DOHH2 (cell line): Measurements from ENCODE around the gene NEUROD4.

ENCODE experiments used
- H3F3A ChIP-seq: fragments of 200-600 bp; sonication (generic), shearing (Covaris generic); 2 replicates; pipeline ENCODE4 v1.6.0; 2016; ENCODE audit warnings: antibody characterized with exemption, mild to moderate bottlenecking; ENCODE audit not compliant: control insufficient read depth, insufficient read depth
- H3K27ac ChIP-seq: fragments of 200-600 bp; sonication (generic); 2 replicates; pipeline ENCODE4 v1.5.1; 2014; ENCODE audit warnings: low read depth, mild to moderate bottlenecking, low read length, moderate library complexity
- H3K27me3 ChIP-seq: fragments of 200-600 bp; sonication (generic); 2 replicates; pipeline ENCODE4 v1.6.1; 2014; ENCODE audit warnings: mild to moderate bottlenecking, low read length, mixed read lengths; ENCODE audit not compliant: control insufficient read depth
- H3K36me3 ChIP-seq: fragments of 200-600 bp; sonication (generic); 2 replicates; pipeline ENCODE4 v1.6.1; 2014; ENCODE audit warnings: mild to moderate bottlenecking, low read length, moderate library complexity, mixed read lengths; ENCODE audit not compliant: control insufficient read depth
- H3K4me1 ChIP-seq: fragments of 200-600 bp; sonication (generic); 2 replicates; pipeline ENCODE4 v1.6.1; 2014; ENCODE audit warnings: mild to moderate bottlenecking, low read length, mixed read lengths; ENCODE audit not compliant: control insufficient read depth
- H3K4me2 ChIP-seq: fragments of 200-600 bp; sonication (generic); 2 replicates; pipeline ENCODE4 v1.6.0; 2014; ENCODE audit warnings: mild to moderate bottlenecking, low read length, moderate library complexity
- H3K4me3 ChIP-seq: fragments of 200-600 bp; sonication (generic); 2 replicates; pipeline ENCODE4 v1.5.1; 2014; ENCODE audit warnings: mild to moderate bottlenecking, low read length, mixed read lengths
- H3K79me2 ChIP-seq: fragments of 200-600 bp; sonication (generic); 2 replicates; pipeline ENCODE4 v1.6.1; 2014; ENCODE audit warnings: mild to moderate bottlenecking, low read length, mixed read lengths; ENCODE audit not compliant: control insufficient read depth
- H3K9me2 ChIP-seq: fragments of 200-600 bp; sonication (generic); replicated peaks from 2 replicates; pipeline ENCODE4 v1.6.1; 2014; ENCODE audit warnings: mild to moderate bottlenecking, low read length, mixed read lengths; ENCODE audit not compliant: control insufficient read depth
- H3K9me3 ChIP-seq: fragments of 200-600 bp; sonication (generic); 2 replicates; pipeline ENCODE4 v1.6.1; 2014; ENCODE audit warnings: antibody characterized with exemption, low read length, mixed read lengths; ENCODE audit not compliant: control insufficient read depth, insufficient read depth
- H4K20me1 ChIP-seq: fragments of 200-600 bp; sonication (generic); 2 replicates; pipeline ENCODE4 v1.6.0; 2014; ENCODE audit warnings: low read depth, mild to moderate bottlenecking, antibody characterized with exemption, low read length, moderate library complexity; ENCODE audit not compliant: control insufficient read depth, insufficient read depth
- EZH2phosphoT487 ChIP-seq: fragments of 200-600 bp; sonication (generic); IDR thresholded peaks from 2 replicates; pipeline ENCODE4 v1.6.1; 2017; ENCODE audit warnings: borderline replicate concordance, mild to moderate bottlenecking, antibody characterized with exemption, low read length, moderate library complexity, mixed read lengths
- TF ChIP-seq, protein P1 (sequence below): fragments of 200-600 bp; sonication (generic); IDR thresholded peaks from one replicate; pipeline ENCODE4 v1.5.1; 2014; ENCODE audit warnings: antibody characterized with exemption, mild to moderate bottlenecking, low read depth, low read length; ENCODE audit not compliant: poor library complexity, severe bottlenecking

Gene NEUROD4

DNA sequence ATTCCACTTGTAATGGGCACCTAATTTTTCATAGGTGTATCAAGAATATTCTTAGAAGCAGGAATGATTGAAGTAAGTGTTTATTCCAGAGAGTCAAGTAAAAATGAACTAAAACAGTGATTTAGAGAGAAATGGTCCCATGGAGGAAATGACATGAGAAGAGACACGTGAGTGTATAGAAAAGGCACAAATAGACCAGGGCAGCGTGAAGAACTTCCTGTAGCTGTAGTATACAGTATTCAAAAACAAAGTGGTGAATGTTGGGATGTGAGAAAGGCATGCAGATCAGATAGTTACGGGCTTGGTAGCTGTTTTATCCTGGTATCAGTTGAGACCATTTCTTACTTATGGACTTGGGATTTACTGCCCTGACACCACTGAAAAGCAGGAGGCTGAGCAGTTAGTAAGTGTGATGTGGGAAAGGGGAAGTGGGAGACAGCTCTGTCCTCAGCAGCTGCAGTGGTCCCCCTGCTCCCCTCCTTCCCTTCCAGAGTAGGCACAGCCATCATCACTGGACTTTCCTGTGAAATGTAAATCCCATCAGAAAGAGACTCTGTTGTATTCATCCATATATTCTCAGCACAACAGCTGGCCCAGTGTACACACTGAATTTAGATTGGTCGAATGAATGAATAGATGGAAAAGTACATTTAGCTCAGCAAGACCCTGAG lies 18.4 kb upstream of the NEUROD4 start:
- TF ChIP-seq EZH2phosphoT487 = no peak
- no peaks in the 10 kb centered on the region for H3K79me2 ChIP-seq

DNA sequence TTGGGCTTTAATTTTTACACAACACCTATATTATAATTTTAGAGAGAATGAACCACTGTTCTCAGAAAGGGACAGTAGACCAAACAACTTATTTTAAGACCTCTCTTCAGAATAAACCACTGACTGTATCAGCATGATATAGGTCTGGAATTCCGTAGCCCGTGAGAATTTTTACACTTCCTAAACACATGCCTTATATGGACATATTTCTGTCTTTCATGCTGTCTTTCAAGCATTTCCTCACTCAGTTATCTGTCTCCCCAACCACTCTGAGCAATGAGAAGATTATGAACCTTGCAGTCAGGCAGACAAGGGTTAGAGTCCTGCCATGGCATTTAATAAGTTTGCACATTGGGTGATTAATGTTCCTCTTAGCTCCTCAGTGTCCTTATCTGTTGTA lies 17.4 kb upstream of the NEUROD4 start:
- no peaks in the 10 kb centered on the region for H3K27me3 ChIP-seq
- H3K4me1 ChIP-seq = peaks cover 44% of the 10 kb centered on the region
- H4K20me1 ChIP-seq = no peaks in the 10 kb centered on the region
- H3K4me2 ChIP-seq = no peak overlapping the region
- H3K9me2 ChIP-seq = no peaks in the 10 kb centered on the region
- peaks cover 10% of the 10 kb centered on the region; the same call in 1 of the 2 replicates for H3K36me3 ChIP-seq
- H3K4me3 ChIP-seq = no peak overlapping the region
- no peak overlapping the region for H3K27ac ChIP-seq
- H3K79me2 ChIP-seq = no peaks in the 10 kb centered on the region
- no peak for TF ChIP-seq EZH2phosphoT487
- TF ChIP-seq, protein P1, sequence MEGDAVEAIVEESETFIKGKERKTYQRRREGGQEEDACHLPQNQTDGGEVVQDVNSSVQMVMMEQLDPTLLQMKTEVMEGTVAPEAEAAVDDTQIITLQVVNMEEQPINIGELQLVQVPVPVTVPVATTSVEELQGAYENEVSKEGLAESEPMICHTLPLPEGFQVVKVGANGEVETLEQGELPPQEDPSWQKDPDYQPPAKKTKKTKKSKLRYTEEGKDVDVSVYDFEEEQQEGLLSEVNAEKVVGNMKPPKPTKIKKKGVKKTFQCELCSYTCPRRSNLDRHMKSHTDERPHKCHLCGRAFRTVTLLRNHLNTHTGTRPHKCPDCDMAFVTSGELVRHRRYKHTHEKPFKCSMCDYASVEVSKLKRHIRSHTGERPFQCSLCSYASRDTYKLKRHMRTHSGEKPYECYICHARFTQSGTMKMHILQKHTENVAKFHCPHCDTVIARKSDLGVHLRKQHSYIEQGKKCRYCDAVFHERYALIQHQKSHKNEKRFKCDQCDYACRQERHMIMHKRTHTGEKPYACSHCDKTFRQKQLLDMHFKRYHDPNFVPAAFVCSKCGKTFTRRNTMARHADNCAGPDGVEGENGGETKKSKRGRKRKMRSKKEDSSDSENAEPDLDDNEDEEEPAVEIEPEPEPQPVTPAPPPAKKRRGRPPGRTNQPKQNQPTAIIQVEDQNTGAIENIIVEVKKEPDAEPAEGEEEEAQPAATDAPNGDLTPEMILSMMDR = no peak
- H3F3A ChIP-seq = no peaks in the 10 kb centered on the region
- H3K9me3 ChIP-seq = peaks cover 10% of the 10 kb centered on the region; the same call in 1 of the 2 replicates

More for the DNA sequence above, 18.4 kb upstream of the NEUROD4 start:
- Histone ChIP-seq H3K4me2 (peak overlapping the region; percentile 76), H3K27me3 (no peaks in the 10 kb centered on the region), H3K9me2 (no peaks in the 10 kb centered on the region), H3K27ac (peak overlapping the region; percentile 70), H3K4me1 (peaks cover 44% of the 10 kb centered on the region), H4K20me1 (no peaks in the 10 kb centered on the region), H3K9me3 (peaks cover 5% of the 10 kb centered on the region; the same call in 1 of the 2 replicates), H3K36me3 (peaks cover 10% of the 10 kb centered on the region; the same call in 1 of the 2 replicates), H3F3A (no peaks in the 10 kb centered on the region), H3K4me3 (peak overlapping the region; percentile 46)

DNA sequence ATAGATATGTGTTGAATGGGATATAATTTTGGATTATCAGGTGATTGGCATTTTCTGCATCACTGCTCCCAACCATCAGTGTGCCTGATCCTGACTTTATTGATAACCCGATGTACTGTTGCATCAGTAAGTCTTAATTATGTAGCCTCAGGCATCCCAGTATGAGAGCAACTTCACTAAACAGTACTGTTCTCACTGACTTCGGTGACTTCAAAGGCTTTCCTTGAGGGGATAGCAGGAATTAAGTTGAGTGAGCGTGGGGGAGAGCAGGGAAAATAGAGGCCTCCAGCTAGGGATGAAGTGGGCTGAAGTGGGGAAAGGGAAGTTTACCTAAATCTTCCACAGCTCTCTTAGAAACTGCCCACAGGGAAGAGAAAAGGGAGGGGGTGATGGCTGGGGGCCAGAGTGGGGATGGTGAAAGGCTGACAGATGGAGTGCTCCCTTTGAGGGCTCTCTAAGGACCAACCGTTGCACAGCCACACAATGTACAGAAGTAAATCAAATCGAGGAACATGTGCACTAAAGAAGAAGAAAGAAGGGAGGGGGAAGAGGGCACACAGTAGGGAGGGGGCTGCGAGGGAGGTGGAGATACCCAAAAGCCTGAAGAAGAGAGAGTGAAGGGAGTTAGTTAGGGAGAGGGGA lies 10.7 kb upstream of the NEUROD4 start:
- Histone ChIP-seq H3K79me2 (no peaks in the 10 kb centered on the region), H3K36me3 (no peaks in the 10 kb centered on the region), H3K4me1 (no peaks in the 10 kb centered on the region), H4K20me1 (no peaks in the 10 kb centered on the region), H3F3A (no peaks in the 10 kb centered on the region), H3K27me3 (no peaks in the 10 kb centered on the region), H3K4me3 (no peak overlapping the region), H3K9me3 (peaks cover 18% of the 10 kb centered on the region), H3K4me2 (no peak overlapping the region), H3K27ac (no peak overlapping the region), H3K9me2 (no peaks in the 10 kb centered on the region)
- TF ChIP-seq, protein P1 = no peak
- no peak for TF ChIP-seq EZH2phosphoT487

DNA sequence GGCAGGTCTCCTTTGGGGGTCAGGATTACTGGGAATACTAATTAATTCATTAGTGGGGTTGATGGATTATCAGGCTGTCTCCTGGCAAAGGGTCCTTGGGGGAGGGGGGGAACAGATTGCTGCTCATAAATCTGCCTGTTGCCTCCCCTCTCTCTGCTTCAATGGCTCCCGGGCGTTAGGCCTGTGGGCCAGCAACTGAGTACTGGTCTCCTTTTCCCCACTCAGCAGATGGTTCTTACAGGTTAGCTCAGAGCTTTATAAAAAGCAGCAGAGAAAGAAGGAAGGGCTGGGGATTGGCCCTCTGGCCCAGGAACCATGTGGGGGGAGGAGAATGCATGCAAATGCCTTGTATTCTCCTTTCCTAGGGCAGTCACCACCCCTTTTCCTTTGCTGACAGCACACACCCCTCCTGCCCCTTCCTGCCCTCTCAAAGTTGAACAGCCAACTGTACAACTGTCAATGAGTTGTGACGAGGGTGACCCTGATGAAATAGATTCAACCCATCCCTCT lies 2.3 kb upstream of the NEUROD4 start:
- TF ChIP-seq, protein P1 = no peak
- TF ChIP-seq EZH2phosphoT487 = no peak
- Histone ChIP-seq H3F3A (no peaks in the 10 kb centered on the region), H3K9me3 (peaks cover 12% of the 10 kb centered on the region), H3K27ac (no peak overlapping the region), H3K4me2 (no peak overlapping the region), H3K36me3 (no peaks in the 10 kb centered on the region), H3K4me3 (no peak overlapping the region), H3K27me3 (no peaks in the 10 kb centered on the region), H3K9me2 (no peaks in the 10 kb centered on the region), H4K20me1 (no peaks in the 10 kb centered on the region), H3K79me2 (no peaks in the 10 kb centered on the region), H3K4me1 (peaks cover 5% of the 10 kb centered on the region)
